ENCODE results near the gene RNF157.

The RNF157 gene

GRCh38 chr17:76277300-76278267 lies 37.3 kb upstream of the RNF157 start:
- H3K9me3 ChIP-seq (ENCODE audit: low read depth, low read length): no peaks in the 10 kb centered on the region
- H3K4me3 ChIP-seq: no peak overlapping the region
- TF ChIP-seq EZH2 (IDR thresholded peaks at IDR 0.05) (no peak), FOXP2 (optimal IDR thresholded peaks at IDR 0.05; ENCODE audit: control extremely low read depth, extremely low read length, insufficient read depth) (no peak)
- H3K9ac ChIP-seq (ENCODE audit: insufficient read length): no peak overlapping the region
- H3K36me3 ChIP-seq (ENCODE audit: insufficient read depth, low read length): no peaks in the 10 kb centered on the region
- no peak overlapping the region for H3K27ac ChIP-seq
- DNase-seq (ENCODE audit: low read depth, low spot score): no peak

GRCh38 chr17:76276461-76277299 lies 36.4 kb upstream of the RNF157 start:
- Histone ChIP-seq H3K9ac (ENCODE audit: insufficient read length) (no peak overlapping the region), H3K36me3 (ENCODE audit: insufficient read depth, low read length) (no peaks in the 10 kb centered on the region), H3K27ac (peak overlapping the region; percentile 31; the same call in 1 of the 2 replicates), H3K9me3 (ENCODE audit: low read depth, low read length) (no peaks in the 10 kb centered on the region), H3K4me3 (no peak overlapping the region)
- DNase-seq (ENCODE audit: low read depth, low spot score): no peak
- TF ChIP-seq FOXP2 (optimal IDR thresholded peaks at IDR 0.05; ENCODE audit: control extremely low read depth, extremely low read length, insufficient read depth) (no peak), EZH2 (IDR thresholded peaks at IDR 0.05) (no peak), POLR2AphosphoS5 (IDR thresholded peaks at IDR 0.05; ENCODE audit: borderline replicate concordance, low read depth, low read length) (no peak)

- H3K27ac ChIP-seq: no peak overlapping the region
- H3K9me3 ChIP-seq (ENCODE audit: low read depth, low read length): no peaks in the 10 kb centered on the region
- TF ChIP-seq FOXP2 (optimal IDR thresholded peaks at IDR 0.05; ENCODE audit: control extremely low read depth, extremely low read length, insufficient read depth) (no peak), POLR2AphosphoS5 (IDR thresholded peaks at IDR 0.05; ENCODE audit: borderline replicate concordance, low read depth, low read length) (no peak), EZH2 (IDR thresholded peaks at IDR 0.05) (no peak)
- no peaks in the 10 kb centered on the region for H3K36me3 ChIP-seq (ENCODE audit: insufficient read depth, low read length)
- no peak for DNase-seq (ENCODE audit: low read depth, low spot score)
- H3K4me3 ChIP-seq: no peak overlapping the region
- H3K9ac ChIP-seq (ENCODE audit: insufficient read length): no peak overlapping the region
Observed at GRCh38 chr17:76276069-76276431, 35.8 kb upstream of the RNF157 start.

DNA sequence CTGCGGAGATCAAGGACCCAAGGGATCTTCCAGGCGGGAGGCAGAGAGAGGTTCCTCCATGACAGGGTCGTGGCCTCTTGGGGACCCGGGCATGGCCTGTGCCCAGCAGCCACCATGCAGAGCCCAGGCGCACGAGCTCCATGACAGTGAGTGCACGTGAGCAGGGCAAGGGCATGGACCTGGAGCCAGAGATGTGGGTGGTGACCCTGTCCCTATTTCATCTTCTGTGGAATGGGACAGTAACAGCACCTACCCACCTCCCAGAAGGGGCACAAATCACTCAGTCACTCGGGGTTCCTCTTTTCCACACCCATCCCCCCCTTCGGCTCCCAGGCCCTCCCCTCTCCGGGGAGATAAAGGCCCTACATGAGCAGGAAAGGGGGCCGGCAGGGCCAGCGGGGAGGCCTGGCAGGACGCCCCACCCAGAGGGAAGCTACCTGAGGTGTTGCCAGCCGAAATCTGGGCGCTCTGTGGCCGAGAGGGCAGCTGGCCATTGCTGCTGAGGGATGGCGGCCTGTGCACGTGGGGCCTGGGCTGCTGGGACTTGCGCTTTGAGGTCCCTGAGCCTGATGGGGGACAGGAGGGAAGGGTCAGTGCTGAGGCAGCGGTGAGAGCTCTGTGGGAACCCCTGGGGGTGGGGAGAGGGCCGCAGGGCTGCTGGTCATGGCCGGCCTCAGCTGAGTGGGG lies 35.2 kb upstream of the RNF157 start:
- Histone ChIP-seq H3K36me3 (ENCODE audit: insufficient read depth, low read length) (no peaks in the 10 kb centered on the region), H3K27ac (no peak overlapping the region), H3K9ac (ENCODE audit: insufficient read length) (no peak overlapping the region), H3K4me3 (no peak overlapping the region), H3K9me3 (ENCODE audit: low read depth, low read length) (no peaks in the 10 kb centered on the region)
- no peak for DNase-seq (ENCODE audit: low read depth, low spot score)
- no peak for TF ChIP-seq POLR2AphosphoS5 (IDR thresholded peaks at IDR 0.05; ENCODE audit: borderline replicate concordance, low read depth, low read length)

DNA sequence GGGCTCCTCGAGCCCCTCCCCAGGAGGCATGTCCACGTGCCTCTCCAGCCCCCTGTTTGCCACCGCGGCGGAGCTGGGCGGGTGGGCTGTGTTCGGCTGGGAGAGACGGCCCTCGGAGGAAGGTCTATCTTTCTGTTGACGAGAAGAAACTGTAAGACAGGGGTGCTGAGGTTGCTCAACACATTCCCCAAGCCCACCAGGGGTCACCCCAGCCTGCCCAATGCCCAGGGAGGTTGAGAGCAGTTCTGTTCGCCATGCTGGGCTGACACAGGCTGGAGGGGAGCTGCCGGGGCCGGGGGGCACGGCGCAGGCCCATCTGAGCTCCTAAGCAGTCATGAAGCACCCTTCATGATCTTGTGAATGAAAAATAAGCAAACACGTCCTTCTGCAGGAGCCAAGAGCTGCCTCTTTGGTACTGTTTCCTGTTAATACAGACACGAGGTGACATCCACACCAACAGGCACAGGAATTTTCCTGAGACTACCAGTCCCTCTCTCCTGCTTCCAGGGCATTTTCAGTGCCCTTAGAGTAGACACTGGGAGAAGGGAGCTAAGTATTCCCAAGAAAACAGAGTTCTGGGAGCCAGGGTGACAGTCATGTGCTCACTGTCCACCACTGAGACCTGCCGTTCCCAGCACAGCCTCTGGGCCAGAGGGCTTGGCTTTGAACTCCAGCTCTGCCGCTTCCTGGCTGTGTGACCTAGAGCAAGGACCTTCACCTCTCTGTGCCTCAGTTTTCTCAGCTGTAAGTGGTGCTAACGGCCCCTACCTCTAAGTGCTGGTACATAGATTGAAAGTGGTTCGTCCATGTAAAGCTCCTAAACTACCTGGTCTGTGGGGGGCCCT lies 34.0 kb upstream of the RNF157 start:
- TF ChIP-seq EZH2 (IDR thresholded peaks at IDR 0.05): no peak
- TF ChIP-seq FOXP2 (optimal IDR thresholded peaks at IDR 0.05; ENCODE audit: control extremely low read depth, extremely low read length, insufficient read depth): no peak
- TF ChIP-seq POLR2AphosphoS5 (IDR thresholded peaks at IDR 0.05; ENCODE audit: borderline replicate concordance, low read depth, low read length): no peak
- H3K36me3 ChIP-seq (ENCODE audit: insufficient read depth, low read length): peaks cover 3% of the 10 kb centered on the region; the same call in 1 of the 2 replicates
- DNase-seq (ENCODE audit: low read depth, low spot score): no peak
- peak overlapping the region; percentile 9; the same call in 1 of the 2 replicates for H3K27ac ChIP-seq
- H3K9ac ChIP-seq (ENCODE audit: insufficient read length): no peak overlapping the region
- H3K9me3 ChIP-seq (ENCODE audit: low read depth, low read length): no peaks in the 10 kb centered on the region
- no peak overlapping the region for H3K4me3 ChIP-seq

DNA sequence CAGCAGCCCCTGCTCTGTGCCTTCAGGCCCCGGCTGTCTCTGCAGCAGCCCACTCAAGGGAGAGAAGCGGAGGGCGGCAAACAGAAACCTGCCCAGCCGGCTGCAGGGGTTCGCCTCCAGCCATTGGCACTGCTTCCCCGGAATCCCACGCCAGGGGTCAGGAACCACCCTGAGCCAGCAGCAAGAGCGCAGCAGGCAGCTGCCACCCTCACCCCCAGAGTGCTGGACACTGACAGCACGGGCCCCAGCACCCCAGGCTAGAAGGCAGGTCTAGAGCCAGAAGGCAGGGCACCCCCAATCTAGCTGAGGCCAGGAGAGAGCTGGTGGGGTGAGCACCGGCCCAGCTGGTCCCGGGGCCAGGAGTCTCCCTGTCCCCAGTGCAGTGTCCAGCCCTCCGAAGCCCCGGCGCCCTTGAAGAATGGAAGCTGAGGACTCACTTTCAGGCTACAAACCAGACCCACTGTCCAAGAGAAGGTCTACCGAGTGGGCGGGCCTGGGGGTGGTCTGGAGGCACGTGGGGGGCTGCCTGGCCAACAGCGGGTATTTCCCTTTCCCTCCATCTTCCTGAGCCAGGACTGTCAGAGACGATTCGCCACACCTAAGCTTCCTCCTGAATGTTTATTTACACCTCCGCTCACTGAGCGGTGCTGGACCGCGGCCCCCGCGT lies 33.3 kb upstream of the RNF157 start:
- no peak overlapping the region for H3K9ac ChIP-seq (ENCODE audit: insufficient read length)
- TF ChIP-seq POLR2AphosphoS5 (IDR thresholded peaks at IDR 0.05; ENCODE audit: borderline replicate concordance, low read depth, low read length) (no peak), FOXP2 (optimal IDR thresholded peaks at IDR 0.05; ENCODE audit: control extremely low read depth, extremely low read length, insufficient read depth) (no peak), EZH2 (IDR thresholded peaks at IDR 0.05) (no peak)
- no peak for DNase-seq (ENCODE audit: low read depth, low spot score)
- no peaks in the 10 kb centered on the region for H3K9me3 ChIP-seq (ENCODE audit: low read depth, low read length)
- peaks cover 3% of the 10 kb centered on the region; the same call in 1 of the 2 replicates for H3K36me3 ChIP-seq (ENCODE audit: insufficient read depth, low read length)
- H3K4me3 ChIP-seq: no peak overlapping the region
- H3K27ac ChIP-seq: no peak overlapping the region
